ENCODE results near the gene SLFNL1. TPM values are rescaled to one million over a fixed set of nuclear protein-coding genes. Genes with fewer than 3 reads are reported as not detected.

The SLFNL1 gene
- total RNA-seq, 1 donor from 2014 or later = 0.18 TPM

GRCh38 chr1:40986328-40986783, 35.2 kb downstream of the SLFNL1 start:
- H3K9me3 Mint-ChIP-seq (ENCODE audit: unreplicated experiment) = no peaks in the 10 kb centered on the region
- Histone ChIP-seq H3K36me3 (ENCODE audit: insufficient read depth, low read length) (peaks cover 73% of the 10 kb centered on the region), H3K9me3 (ENCODE audit: insufficient read depth, low read depth, low read length) (no peaks in the 10 kb centered on the region), H3K27ac (ENCODE audit: low read depth, low read length) (no peak overlapping the region), H3K79me2 (ENCODE audit: insufficient read depth, low read length) (peaks cover 78% of the 10 kb centered on the region), H3K4me2 (ENCODE audit: low read length) (no peak overlapping the region), H3K4me3 (ENCODE audit: insufficient read depth, low read depth, low read length) (no peak overlapping the region), H3K27me3 (ENCODE audit: insufficient read depth, low read length) (no peaks in the 10 kb centered on the region), H3K4me1 (ENCODE audit: insufficient read depth, low read length) (peaks cover 36% of the 10 kb centered on the region), H3K9ac (ENCODE audit: low read length) (no peak overlapping the region), H2AFZ (ENCODE audit: low read depth, low read length) (no peak overlapping the region), H4K20me1 (ENCODE audit: insufficient read depth, low read length) (peaks cover 82% of the 10 kb centered on the region)
- TF ChIP-seq CTCF (IDR thresholded peaks at IDR 0.05; ENCODE audit: insufficient read depth, low read depth, low read length) = no peak
- TF ChIP-seq EZH2 (IDR thresholded peaks at IDR 0.05; ENCODE audit: insufficient read depth, low read length) = no peak
- H3K4me1 Mint-ChIP-seq (ENCODE audit: low read depth, unreplicated experiment) = peaks cover 42% of the 10 kb centered on the region
- DNase-seq (ENCODE audit: low read depth) = no peak
- no peak for FAIRE-seq
- H3K27me3 Mint-ChIP-seq (ENCODE audit: low read depth, unreplicated experiment) = no peaks in the 10 kb centered on the region
- peaks cover 46% of the 10 kb centered on the region for H3K36me3 Mint-ChIP-seq (ENCODE audit: low read depth, unreplicated experiment)
- no peak overlapping the region for H3K27ac Mint-ChIP-seq (ENCODE audit: unreplicated experiment)
- no peak overlapping the region for H3K4me3 Mint-ChIP-seq (ENCODE audit: unreplicated experiment)

- Mint-ChIP-seq H3K4me1 (ENCODE audit: low read depth, unreplicated experiment) (peaks cover 47% of the 10 kb centered on the region), H3K27me3 (ENCODE audit: low read depth, unreplicated experiment) (no peaks in the 10 kb centered on the region), H3K36me3 (ENCODE audit: low read depth, unreplicated experiment) (peaks cover 43% of the 10 kb centered on the region), H3K27ac (ENCODE audit: unreplicated experiment) (no peak overlapping the region), H3K9me3 (ENCODE audit: unreplicated experiment) (no peaks in the 10 kb centered on the region), H3K4me3 (ENCODE audit: unreplicated experiment) (peak overlapping the region; percentile 30)
- Histone ChIP-seq H3K4me3 (ENCODE audit: insufficient read depth, low read depth, low read length) (no peak overlapping the region), H3K27ac (ENCODE audit: low read depth, low read length) (no peak overlapping the region), H3K9ac (ENCODE audit: low read length) (no peak overlapping the region), H3K36me3 (ENCODE audit: insufficient read depth, low read length) (peaks cover 68% of the 10 kb centered on the region), H3K4me1 (ENCODE audit: insufficient read depth, low read length) (peaks cover 41% of the 10 kb centered on the region), H4K20me1 (ENCODE audit: insufficient read depth, low read length) (peaks cover 82% of the 10 kb centered on the region), H3K79me2 (ENCODE audit: insufficient read depth, low read length) (peaks cover 78% of the 10 kb centered on the region), H3K4me2 (ENCODE audit: low read length) (no peak overlapping the region), H3K27me3 (ENCODE audit: insufficient read depth, low read length) (no peaks in the 10 kb centered on the region), H2AFZ (ENCODE audit: low read depth, low read length) (no peak overlapping the region), H3K9me3 (ENCODE audit: insufficient read depth, low read depth, low read length) (no peaks in the 10 kb centered on the region)
- FAIRE-seq (no peak), DNase-seq (ENCODE audit: low read depth) (no peak)
- TF ChIP-seq EZH2 (IDR thresholded peaks at IDR 0.05; ENCODE audit: insufficient read depth, low read length) = no peak
- no peak for TF ChIP-seq CTCF (IDR thresholded peaks at IDR 0.05; ENCODE audit: insufficient read depth, low read depth, low read length)
Measured at GRCh38 chr1:40985875-40986274, 35.6 kb downstream of the SLFNL1 start.

- no peaks in the 10 kb centered on the region for H3K9me3 ChIP-seq (ENCODE audit: insufficient read depth, low read depth, low read length)
- DNase-seq (ENCODE audit: low read depth) (no peak), FAIRE-seq (no peak)
- H3K4me3 ChIP-seq (ENCODE audit: insufficient read depth, low read depth, low read length) = no peak overlapping the region
- Mint-ChIP-seq H3K27me3 (ENCODE audit: low read depth, unreplicated experiment) (no peaks in the 10 kb centered on the region), H3K36me3 (ENCODE audit: low read depth, unreplicated experiment) (peaks cover 43% of the 10 kb centered on the region), H3K4me3 (ENCODE audit: unreplicated experiment) (no peak overlapping the region), H3K27ac (ENCODE audit: unreplicated experiment) (no peak overlapping the region), H3K9me3 (ENCODE audit: unreplicated experiment) (no peaks in the 10 kb centered on the region), H3K4me1 (ENCODE audit: low read depth, unreplicated experiment) (peaks cover 48% of the 10 kb centered on the region)
- peaks cover 85% of the 10 kb centered on the region for H4K20me1 ChIP-seq (ENCODE audit: insufficient read depth, low read length)
- no peaks in the 10 kb centered on the region for H3K27me3 ChIP-seq (ENCODE audit: insufficient read depth, low read length)
- peaks cover 86% of the 10 kb centered on the region for H3K79me2 ChIP-seq (ENCODE audit: insufficient read depth, low read length)
- H3K36me3 ChIP-seq (ENCODE audit: insufficient read depth, low read length) = peaks cover 61% of the 10 kb centered on the region
- no peak overlapping the region for H2AFZ ChIP-seq (ENCODE audit: low read depth, low read length)
- H3K27ac ChIP-seq (ENCODE audit: low read depth, low read length) = no peak overlapping the region
- TF ChIP-seq CTCF (IDR thresholded peaks at IDR 0.05; ENCODE audit: insufficient read depth, low read depth, low read length) (no peak), EZH2 (IDR thresholded peaks at IDR 0.05; ENCODE audit: insufficient read depth, low read length) (no peak)
- no peak overlapping the region for H3K4me2 ChIP-seq (ENCODE audit: low read length)
- peaks cover 45% of the 10 kb centered on the region for H3K4me1 ChIP-seq (ENCODE audit: insufficient read depth, low read length)
- H3K9ac ChIP-seq (ENCODE audit: low read length) = no peak overlapping the region
Measured at GRCh38 chr1:40985161-40985560, 36.4 kb downstream of the SLFNL1 start.

All from astrocyte (in vitro differentiated cells and primary cell).